DND-41 (cell line): ENCODE measurements around the gene NCR2.

ENCODE experiments used
- ATAC-seq: fragments of 200-7000 bp; cut with Tn5 transposase; 3 replicates; pipeline ENCODE4 v1.9.1; 2021; ENCODE audit warnings: low read depth; ENCODE audit not compliant: insufficient read depth
- DNase-seq: peaks from one replicate; pipeline ENCODE4 v3.0.0-alpha.2; 2020
- H2AFZ ChIP-seq: 2 replicates; pipeline ENCODE4 v1.6.0; 2012; ENCODE audit warnings: low read depth, low read length
- H3K27ac ChIP-seq: 2 replicates; pipeline ENCODE4 v1.5.1; 2012; ENCODE audit warnings: low read length, inconsistent platforms
- H3K27me3 ChIP-seq: fragments of 200-600 bp; sonication (generic); 2 replicates; pipeline ENCODE4 v1.6.0; 2012; ENCODE audit warnings: low read length, mild to moderate bottlenecking, inconsistent platforms; ENCODE audit not compliant: insufficient read depth, poor library complexity
- H3K36me3 ChIP-seq: 2 replicates; pipeline ENCODE4 v1.5.1; 2012; ENCODE audit warnings: low read length, inconsistent platforms; ENCODE audit not compliant: insufficient read depth
- H3K4me1 ChIP-seq: 2 replicates; pipeline ENCODE4 v1.5.1; 2012; ENCODE audit warnings: mild to moderate bottlenecking, low read length; ENCODE audit not compliant: insufficient read depth
- H3K4me2 ChIP-seq: 2 replicates; pipeline ENCODE4 v1.6.0; 2012; ENCODE audit warnings: mild to moderate bottlenecking, moderate library complexity, low read length, inconsistent platforms; ENCODE audit not compliant: insufficient read depth
- H3K4me3 ChIP-seq, 2 experiments: fragments of 200-600 bp in 1 of 2; shearing (Covaris generic) in 1 of 2; 2 replicates each; pipeline ENCODE4 v1.5.1; 2012 to 2016; ENCODE audit warnings: inconsistent platforms in 2 of 2, low read length in 2 of 2, mild to moderate bottlenecking in 2 of 2, low read depth in 1 of 2, moderate library complexity in 1 of 2
- H3K79me2 ChIP-seq: 2 replicates; pipeline ENCODE4 v1.6.0; 2012; ENCODE audit warnings: low read length, inconsistent platforms; ENCODE audit not compliant: insufficient read depth
- H3K9ac ChIP-seq: 2 replicates; pipeline ENCODE4 v1.6.0; 2012; ENCODE audit warnings: low read depth, mild to moderate bottlenecking, inconsistent platforms, low read length, moderate library complexity
- H3K9me3 ChIP-seq: 2 replicates; pipeline ENCODE4 v1.5.1; 2012; ENCODE audit warnings: low read length, moderate library complexity, mild to moderate bottlenecking, inconsistent platforms; ENCODE audit not compliant: insufficient read depth, severe bottlenecking
- H4K20me1 ChIP-seq: 2 replicates; pipeline ENCODE4 v1.6.0; 2012; ENCODE audit warnings: low read length; ENCODE audit not compliant: insufficient read depth
- CTCF ChIP-seq: IDR thresholded peaks from 2 replicates; pipeline ENCODE4 v1.5.1; 2012; ENCODE audit warnings: borderline replicate concordance, low read length, moderate library complexity, mild to moderate bottlenecking; ENCODE audit not compliant: poor library complexity, severe bottlenecking; ENCODE audit errors: extremely low read depth
- EZH2 ChIP-seq: IDR thresholded peaks from 3 replicates; pipeline ENCODE4 v1.6.1; 2012; ENCODE audit warnings: borderline replicate concordance, low read depth, mild to moderate bottlenecking, moderate library complexity, low read length, inconsistent platforms; ENCODE audit not compliant: severe bottlenecking

The NCR2 gene

DNA sequence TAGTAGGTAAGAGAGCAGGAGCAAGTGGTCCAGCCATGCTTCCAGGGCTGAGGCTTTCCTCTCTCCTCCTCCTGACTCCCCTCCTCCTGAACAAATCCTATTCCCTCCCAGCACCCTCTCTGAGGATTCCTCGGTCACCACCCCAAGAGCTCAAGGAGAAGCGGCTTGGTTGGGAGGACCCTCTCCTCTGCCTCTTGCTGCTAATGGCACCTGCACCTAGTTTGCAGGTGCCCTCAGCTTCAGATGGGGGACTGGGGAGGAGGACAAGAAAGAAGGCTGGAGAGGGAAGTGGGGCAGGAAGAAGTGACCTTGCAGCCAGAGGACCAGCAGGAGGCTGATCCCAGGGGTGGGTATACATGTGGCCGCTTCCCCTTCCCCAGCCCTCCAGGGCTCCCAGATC lies 17.5 kb downstream of the NCR2 start:
- ATAC-seq (no peak), DNase-seq (no peak)
- Histone ChIP-seq H3K27ac (no peak overlapping the region), H3K79me2 (no peaks in the 10 kb centered on the region), H3K4me2 (no peak overlapping the region), H3K9ac (no peak overlapping the region), H4K20me1 (no peaks in the 10 kb centered on the region), H3K9me3 (peaks cover 8% of the 10 kb centered on the region), H3K4me1 (no peaks in the 10 kb centered on the region), H3K27me3 (no peaks in the 10 kb centered on the region), H3K36me3 (no peaks in the 10 kb centered on the region), H2AFZ (no peak overlapping the region), H3K4me3 (no peak overlapping the region)
- no peak for TF ChIP-seq CTCF
- TF ChIP-seq EZH2: no peak

GRCh38 chr6:41353333-41353732 lies 17.9 kb downstream of the NCR2 start:
- Histone ChIP-seq H3K4me2 (no peak overlapping the region), H2AFZ (no peak overlapping the region), H3K79me2 (no peaks in the 10 kb centered on the region), H3K27ac (no peak overlapping the region), H3K27me3 (no peaks in the 10 kb centered on the region), H4K20me1 (no peaks in the 10 kb centered on the region), H3K36me3 (no peaks in the 10 kb centered on the region), H3K9ac (no peak overlapping the region), H3K4me3 (no peak overlapping the region), H3K9me3 (peaks cover 4% of the 10 kb centered on the region), H3K4me1 (no peaks in the 10 kb centered on the region)
- TF ChIP-seq CTCF (no peak), EZH2 (no peak)
- DNase-seq (no peak), ATAC-seq (no peak)

- no peak for ATAC-seq
- no peak overlapping the region for H3K4me2 ChIP-seq
- H3K9ac ChIP-seq: no peak overlapping the region
- no peaks in the 10 kb centered on the region for H4K20me1 ChIP-seq
- no peak overlapping the region for H3K27ac ChIP-seq
- no peaks in the 10 kb centered on the region for H3K4me1 ChIP-seq
- DNase-seq: no peak
- H3K27me3 ChIP-seq: no peaks in the 10 kb centered on the region
- no peak overlapping the region for H3K4me3 ChIP-seq
- peaks cover 22% of the 10 kb centered on the region for H3K9me3 ChIP-seq
- H2AFZ ChIP-seq: no peak overlapping the region
- H3K79me2 ChIP-seq: no peaks in the 10 kb centered on the region
- H3K36me3 ChIP-seq: no peaks in the 10 kb centered on the region
- TF ChIP-seq CTCF: no peak
- no peak for TF ChIP-seq EZH2
Observed at GRCh38 chr6:41355952-41356351, 20.5 kb downstream of the NCR2 start.

DNA sequence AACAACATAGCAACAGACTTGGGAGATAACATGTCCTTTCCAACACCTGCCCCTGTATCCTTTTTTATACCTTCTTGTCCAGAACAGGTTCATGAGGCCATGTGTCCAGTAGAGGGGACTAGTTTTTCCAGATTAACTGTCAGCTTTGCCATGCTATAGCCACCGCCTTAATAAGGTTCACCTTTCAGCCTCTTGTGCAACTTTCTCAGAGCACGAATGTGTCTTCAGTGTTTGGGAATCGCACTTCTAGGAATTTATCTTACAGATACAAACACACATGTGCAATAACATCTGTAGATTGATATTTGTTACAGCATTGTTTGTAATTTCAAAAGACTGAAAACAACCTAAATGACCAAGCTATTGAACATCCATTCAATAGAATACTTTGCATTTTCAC lies 21.4 kb downstream of the NCR2 start:
- no peak overlapping the region for H3K4me3 ChIP-seq
- H2AFZ ChIP-seq: no peak overlapping the region
- ATAC-seq (no peak), DNase-seq (no peak)
- TF ChIP-seq CTCF (no peak), EZH2 (no peak)
- peaks cover 28% of the 10 kb centered on the region for H3K9me3 ChIP-seq
- no peaks in the 10 kb centered on the region for H3K36me3 ChIP-seq
- no peak overlapping the region for H3K4me2 ChIP-seq
- no peaks in the 10 kb centered on the region for H3K27me3 ChIP-seq
- H3K4me1 ChIP-seq: no peaks in the 10 kb centered on the region
- no peak overlapping the region for H3K27ac ChIP-seq
- no peak overlapping the region for H3K9ac ChIP-seq
- no peaks in the 10 kb centered on the region for H3K79me2 ChIP-seq
- H4K20me1 ChIP-seq: no peaks in the 10 kb centered on the region
